ENCODE measurements around the gene MT1H.

DNA sequence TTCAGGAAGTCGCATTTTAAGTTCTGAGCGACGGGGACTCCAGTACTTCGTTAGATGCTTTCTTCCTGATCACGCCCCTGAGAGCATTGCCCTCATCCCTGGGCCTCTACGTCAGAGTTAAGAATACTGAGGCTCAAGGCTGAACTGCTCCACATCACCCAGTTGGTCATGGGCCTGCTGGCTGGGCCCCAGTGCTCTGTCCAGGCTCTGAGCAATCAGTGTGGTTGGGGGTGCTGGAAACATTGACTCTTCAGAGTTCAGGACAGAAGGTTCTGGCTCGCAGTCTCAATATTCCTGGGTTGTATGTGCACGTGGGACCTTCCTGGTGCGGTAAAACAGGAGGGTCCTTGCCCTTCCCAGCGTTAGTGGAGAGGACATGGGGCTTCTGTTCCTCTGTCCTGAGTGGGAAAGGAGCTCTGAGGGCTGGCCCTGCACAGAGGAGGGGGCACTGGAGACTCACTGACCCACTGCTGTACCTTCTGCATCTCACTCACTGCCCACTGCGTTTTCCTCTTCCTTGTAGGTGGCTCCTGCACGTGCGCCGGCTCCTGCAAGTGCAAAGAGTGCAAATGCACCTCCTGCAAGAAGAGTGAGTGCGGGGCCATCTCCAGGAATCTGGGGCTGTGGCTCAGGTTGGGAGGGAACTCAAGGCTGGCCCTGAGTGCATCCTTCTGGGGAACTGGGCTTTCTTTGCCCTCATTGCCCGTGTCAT is 43.5 kb upstream of the MT1H start:
- TF ChIP-seq POLR2AphosphoS5 (IDR thresholded peaks at IDR 0.05; ENCODE audit: control insufficient read depth, insufficient read depth, low read depth, low read length), result no peak
- TF ChIP-seq FOXK1 (CRISPR knock-in tag; IDR thresholded peaks at IDR 0.05; ENCODE audit: borderline replicate concordance), result no peak
- no peak for TF ChIP-seq CREB1 (IDR thresholded peaks at IDR 0.05)
- TF ChIP-seq CREB1 (CRISPR knock-in tag; IDR thresholded peaks at IDR 0.05), result no peak
- no peak for TF ChIP-seq SMARCB1 (IDR thresholded peaks at IDR 0.05; ENCODE audit: insufficient read length, low read depth)
- no peak for TF ChIP-seq ESRRA (IDR thresholded peaks at IDR 0.05; ENCODE audit: borderline replicate concordance, low read depth)
- TF ChIP-seq MEF2D (tag; conservative IDR thresholded peaks at IDR 0.05; ENCODE audit: low read depth), result no peak
- TF ChIP-seq ZNF184 (CRISPR knock-in tag; IDR thresholded peaks at IDR 0.05), result no peak
- no peak for TF ChIP-seq ZNF121 (CRISPR knock-in tag; conservative IDR thresholded peaks at IDR 0.05)
- no peak for TF ChIP-seq RAD21 (CRISPR knock-in tag; conservative IDR thresholded peaks at IDR 0.05 in 1 of 2, IDR thresholded peaks at IDR 0.05 in 1 of 2)

All from K562 (cell line).